NOMO-1 treated with dmso at 0.1 percent for 144 hours (cell line): ENCODE measurements around the gene FAM181A.

Source experiments
- DNase-seq: peaks from one replicate; lab custom pipeline; 2025; ENCODE audit not compliant: unreplicated experiment; lab: John Stamatoyannopoulos, UW

FAM181A gene

DNA sequence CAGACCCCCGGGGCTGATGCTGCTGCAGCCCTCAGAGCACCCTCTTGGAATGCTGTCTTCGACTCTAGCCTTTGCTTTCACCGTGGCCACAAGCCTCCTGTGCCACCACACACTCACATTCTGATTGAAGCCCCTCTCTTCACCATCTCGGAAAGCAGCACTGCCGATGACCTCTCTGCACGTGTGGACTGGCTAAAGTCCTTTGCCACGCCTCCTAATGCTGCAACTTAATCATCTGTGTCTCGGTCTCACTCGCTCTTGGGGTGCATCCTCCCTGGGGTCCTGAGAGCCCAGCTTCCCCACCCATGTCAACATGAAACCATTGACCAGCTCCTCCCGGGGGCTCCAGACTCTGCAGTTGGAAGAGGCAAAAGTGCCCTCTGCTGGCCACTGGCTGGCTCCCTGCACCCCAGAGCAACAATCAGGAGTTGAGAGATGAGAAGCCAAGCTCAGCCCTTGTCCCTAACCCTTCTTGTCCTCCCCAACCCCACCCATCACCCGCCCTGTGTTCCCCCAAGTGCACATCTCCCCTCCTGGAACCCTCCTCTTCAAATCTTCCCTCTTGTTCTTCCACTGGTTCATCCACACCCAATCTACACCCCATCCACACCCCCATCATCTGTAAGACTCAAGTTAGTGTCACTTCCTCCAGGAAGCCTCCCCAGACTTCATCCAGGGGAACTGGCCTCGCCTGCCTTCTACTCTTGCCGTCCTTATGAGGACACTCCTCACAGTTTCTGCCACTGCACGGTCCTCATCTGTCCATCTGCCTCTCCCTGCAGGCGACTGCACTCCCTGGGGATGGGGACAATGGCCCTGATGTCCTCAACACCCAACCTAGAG lies 23.6 kb upstream of the FAM181A start:
- DNase-seq = no peak

- DNase-seq = no peak
Observed at GRCh38 chr14:93905623-93906022, 21.5 kb upstream of the FAM181A start.

- DNase-seq = peak; percentile 59
Observed at GRCh38 chr14:93906341-93907329, 20.5 kb upstream of the FAM181A start.

DNA sequence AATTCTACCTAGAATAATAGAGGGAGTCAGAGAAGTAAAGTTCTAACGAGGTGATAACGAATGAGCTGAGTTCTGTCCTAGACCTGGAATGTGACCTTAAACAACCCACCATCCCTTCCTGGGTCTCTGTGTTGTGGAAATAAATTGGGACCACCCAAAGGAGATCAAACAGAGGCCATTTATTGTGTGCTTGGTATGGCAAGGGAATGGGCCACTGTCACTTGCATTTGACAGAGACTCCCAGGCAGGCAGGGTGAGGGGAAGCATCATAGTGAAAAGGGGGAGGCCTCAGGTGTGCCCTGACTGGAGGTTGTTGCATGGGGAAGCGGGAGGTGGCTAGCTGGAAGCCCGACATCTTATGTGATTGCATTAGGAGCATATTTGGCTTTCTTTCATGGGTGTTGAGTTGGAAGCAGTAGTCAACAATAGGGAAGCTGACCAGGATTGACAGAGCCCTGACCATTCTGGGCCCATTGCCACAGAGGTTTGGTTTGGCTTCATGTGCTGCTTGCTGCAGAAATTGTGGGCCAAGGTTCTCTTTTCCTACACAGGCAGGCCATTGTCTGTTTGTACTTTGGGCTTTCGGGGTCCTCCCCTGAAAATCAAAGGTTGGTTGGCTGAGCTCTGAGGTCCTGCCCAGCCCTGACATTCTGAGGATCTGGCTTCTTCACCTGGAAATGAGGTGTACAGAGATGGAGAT lies 17.6 kb upstream of the FAM181A start:
- DNase-seq = no peak

DNA sequence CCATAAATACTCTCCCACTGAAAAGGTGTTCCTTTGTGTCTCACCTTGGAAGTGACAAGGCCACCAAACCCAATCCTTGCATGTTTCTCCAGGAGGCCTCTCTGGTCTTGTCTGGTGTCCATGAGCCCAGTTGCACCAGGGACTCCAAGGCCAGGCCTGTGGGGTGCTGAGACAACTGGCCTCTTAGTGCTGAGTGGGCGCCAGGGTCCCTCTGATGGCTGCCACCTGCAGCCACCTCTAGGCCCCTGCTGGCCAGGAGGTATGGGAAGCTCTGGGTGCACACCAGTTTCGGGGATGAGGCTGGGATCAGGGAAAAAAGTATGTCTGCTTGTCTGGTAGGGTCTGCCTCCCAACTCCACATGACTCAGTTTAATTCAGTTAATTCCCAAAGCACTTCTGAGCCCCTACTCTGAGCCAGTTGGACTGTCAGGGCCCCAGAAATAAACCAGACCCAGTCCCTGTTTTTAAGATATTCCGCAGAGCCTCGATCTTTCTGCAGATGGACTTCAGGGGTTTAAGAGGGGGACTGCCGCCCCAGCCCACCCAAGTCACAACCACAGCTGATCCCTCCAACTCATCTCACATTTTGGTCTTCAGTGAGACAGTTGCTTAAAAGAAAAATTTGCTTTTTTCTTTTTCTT lies 15.0 kb upstream of the FAM181A start:
- no peak for DNase-seq

DNA sequence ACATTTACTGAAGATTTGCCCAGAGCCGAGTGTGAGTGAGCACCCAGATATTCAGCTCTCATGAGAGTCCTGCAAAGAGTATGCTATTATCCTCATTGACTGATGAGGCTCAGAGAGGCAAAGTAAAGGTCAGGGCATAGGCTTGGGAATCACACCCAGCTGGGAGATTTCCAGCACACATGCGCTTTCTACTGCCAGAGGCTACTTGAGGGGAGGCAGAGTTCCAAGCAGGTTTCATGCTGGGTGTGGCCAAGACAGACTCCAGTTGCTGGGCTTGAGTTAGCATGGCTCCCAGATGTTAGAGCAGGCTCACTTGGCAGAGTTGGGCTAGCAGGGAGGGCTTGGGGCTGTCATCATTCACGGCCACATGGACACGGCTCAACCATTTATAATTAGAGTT lies 14.4 kb upstream of the FAM181A start:
- DNase-seq = no peak

DNA sequence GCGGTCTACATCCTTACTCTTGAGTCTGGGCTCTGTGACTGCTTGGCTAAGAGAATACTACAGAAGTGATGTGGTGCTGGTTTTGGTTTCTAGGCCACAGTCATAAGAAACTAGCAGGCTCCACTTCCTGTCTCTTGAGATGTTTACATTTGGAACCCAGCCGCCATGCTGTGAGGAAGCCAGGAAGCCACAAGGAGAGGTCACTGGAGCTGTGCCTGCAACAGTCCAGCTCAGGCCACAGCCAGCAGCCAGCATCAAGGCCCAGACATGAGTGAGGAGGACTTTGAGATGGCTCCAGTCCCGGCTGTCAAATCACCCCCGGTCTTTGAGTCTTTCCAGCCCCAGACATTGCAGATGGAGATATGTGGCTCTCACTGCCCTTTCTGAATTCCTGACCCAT lies 12.9 kb upstream of the FAM181A start:
- DNase-seq = no peak

- no peak for DNase-seq
Observed at GRCh38 chr14:93915070-93915705, 12.0 kb upstream of the FAM181A start.

GRCh38 chr14:93915800-93916199 lies 11.3 kb upstream of the FAM181A start:
- DNase-seq = no peak

DNA sequence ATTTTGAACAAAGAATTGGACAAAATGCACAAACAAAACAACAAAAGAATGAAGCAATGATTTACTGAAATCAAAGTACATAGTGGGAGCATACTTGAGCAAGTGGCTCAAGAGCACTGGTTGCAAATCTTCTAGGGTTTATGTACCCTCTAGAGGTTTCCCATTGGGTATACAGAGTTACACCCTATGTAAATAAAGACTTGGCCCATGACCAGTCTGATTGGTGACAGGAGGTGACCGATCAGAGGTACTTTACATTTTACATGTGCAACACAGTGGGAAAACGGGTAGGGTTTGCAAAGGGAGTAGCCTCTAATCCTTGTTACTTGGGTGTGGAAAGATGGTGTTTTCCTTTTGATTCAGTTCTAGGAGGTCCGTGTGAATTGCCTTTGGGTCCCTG lies 10.6 kb upstream of the FAM181A start:
- no peak for DNase-seq

DNA sequence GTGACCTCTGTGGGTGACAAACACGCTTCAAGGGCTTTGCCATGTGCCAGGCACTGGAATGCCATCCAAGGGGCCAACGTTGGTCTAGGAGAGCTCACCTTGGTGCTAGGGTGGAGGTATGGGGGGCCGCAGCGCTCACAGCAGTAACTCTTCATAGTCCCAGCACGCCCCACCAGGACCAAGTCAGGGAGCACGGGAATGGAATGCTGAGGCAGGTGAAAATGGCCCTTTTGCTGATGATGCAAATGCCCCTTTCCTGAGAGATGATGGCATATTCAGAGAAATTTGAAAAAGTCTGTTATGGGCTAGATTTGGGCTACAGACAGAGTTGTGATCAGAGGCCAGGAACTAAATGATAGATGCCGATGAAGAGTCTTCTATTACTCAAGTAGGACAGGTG lies 10.0 kb upstream of the FAM181A start:
- DNase-seq = no peak

DNA sequence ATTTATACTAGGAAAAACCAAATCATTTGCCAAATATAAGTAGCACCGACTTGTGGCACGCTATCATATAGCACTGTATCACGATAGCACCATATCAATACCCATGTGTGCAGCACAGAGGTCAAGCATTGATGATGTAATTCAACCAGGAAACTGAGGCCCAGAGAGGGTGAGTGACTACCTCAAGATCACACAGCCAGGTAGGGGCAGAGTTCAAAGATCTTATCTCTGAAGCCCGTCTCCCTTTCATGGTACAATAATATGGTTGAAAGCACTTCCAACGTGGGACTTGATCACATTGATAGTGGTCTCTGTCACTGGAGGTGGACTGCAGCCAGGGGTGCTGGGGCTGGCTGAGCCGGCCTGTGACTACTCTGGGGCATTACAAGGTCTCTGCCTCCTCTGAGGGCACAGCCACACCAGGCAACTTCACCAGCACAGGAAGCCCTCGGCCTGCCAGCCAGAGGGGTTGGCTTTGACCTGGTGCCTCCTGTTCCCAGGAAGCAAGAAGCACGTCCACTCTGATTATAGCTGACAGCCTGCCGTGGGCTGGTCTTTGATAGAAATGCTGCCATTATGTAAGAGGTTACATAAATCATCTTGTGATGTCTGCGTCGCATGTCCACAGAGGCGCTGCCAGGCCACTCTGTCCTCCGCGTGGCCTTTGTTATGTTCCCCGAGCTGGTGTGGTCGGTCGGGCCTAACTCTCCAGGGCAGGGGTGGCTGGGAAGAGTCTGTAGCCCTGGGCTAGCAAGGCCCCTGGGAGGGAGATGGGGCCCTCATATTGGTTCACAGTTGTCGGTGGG lies 5.9 kb upstream of the FAM181A start:
- DNase-seq = no peak

DNA sequence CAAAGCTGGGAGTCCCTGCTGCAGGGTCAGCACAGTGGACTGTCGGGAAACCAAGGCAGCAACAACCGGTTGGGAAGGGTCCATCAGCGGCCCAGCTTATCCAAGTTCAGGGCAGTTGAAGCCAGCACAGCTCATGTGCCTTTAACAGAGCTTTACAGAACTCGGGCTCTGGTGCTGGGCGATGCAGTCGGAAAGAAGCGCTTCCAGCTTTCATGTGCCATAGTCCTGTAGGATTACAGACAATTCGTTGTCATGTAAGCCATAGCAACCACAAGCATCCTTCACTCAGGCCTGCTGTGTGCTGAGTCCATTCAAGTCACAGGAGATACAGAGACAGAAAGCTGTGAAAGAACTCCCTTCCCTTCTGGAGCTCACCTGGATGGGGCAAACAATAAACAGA lies 3.5 kb upstream of the FAM181A start:
- no peak for DNase-seq

- no peak for DNase-seq
Observed at GRCh38 chr14:93924592-93925355, 2.4 kb upstream of the FAM181A start.

GRCh38 chr14:93925374-93925895 lies 1.7 kb upstream of the FAM181A start:
- no peak for DNase-seq

DNA sequence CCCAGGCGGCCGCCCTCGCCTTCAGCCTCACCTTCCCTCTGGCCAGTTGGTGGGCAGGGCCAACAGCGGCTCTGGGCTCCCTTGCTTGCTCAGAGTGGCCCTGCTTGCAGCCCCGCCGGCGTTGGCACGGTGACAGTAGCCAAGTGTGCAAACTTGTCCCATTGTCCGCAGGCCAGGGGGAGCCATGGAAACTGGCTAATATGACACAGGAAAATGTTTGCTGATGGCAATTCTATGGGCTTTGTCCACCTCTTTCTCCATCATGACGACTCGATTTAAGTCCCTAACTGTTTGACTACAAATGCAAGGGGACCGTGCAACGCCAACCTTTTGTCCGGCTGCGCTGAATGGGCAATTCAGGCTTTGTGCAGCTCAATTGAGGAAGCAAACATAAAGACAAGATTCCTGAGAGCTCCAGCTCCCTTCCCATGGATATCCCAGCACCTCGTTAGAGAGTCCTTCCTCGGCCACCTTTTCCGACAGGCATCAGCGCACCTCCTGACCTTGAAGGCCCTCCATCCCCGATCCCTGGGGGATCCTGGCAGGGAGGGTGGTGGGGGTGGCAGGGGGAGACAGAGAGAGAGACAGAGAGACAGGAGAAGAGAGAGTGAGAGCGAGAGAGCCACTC lies 785 bp upstream of the FAM181A start:
- no peak for DNase-seq

GRCh38 chr14:93927800-93928145 lies 629 bp downstream of the FAM181A start:
- no peak for DNase-seq
